Fibroblast of skin of right quadriceps (primary cell): ENCODE results near the gene FLNA.
"Not testable (repeated sequence)": the region's sequence is repeated elsewhere in the genome, so short reads cannot be mapped to it uniquely, and the experiment has no call there.

ENCODE experiments used
- DNase-seq: peaks from one replicate; pipeline ENCODE4 v3.0.0-alpha.2; 2013

The FLNA gene

DNA sequence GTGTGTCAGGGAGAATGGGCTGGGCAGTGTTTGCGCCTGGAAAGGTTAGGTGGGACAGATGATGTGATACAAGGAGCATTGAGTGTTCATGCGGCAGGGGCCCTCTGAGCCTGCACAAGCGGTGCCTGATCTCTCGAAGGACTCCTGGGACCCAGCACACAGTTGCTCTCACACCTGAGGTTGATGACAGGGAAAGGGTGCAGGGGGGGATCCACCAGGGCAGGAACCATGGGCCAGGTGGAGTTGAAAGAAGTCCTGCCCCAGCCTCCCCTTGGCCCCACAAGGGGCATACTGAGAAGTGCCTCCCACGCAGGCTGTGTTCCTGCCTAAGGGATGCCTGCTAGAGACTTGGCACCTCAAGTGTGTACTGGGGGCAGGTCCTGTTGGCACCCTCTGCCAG lies 45.8 kb downstream of the FLNA start:
- no peak for DNase-seq

GRCh38 chrX:154327038-154327820 lies 47.2 kb downstream of the FLNA start:
- DNase-seq, result peak; percentile 38

- DNase-seq, result no peak
Measured at GRCh38 chrX:154325541-154325940, 48.9 kb downstream of the FLNA start.

- no peak for DNase-seq
Measured at GRCh38 chrX:154323537-154323936, 50.9 kb downstream of the FLNA start.

DNA sequence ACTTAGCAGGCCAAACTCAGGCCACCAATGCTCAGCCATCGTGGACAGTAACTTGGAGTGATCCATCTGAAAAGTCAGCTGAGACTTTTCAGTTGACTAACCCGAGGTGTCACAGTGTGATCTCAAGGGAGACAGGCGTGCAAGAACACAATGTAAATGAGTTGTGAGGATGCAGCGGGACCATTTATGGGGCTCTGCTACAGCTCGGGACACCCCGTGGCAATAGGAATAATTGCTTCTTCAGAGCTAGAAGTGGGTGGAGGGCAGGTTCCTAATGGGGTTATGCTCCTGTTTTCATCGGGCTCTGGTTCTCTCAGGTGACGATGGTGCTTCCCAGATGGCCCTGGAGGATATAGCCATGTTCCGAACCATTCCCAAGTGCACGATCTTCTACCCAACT lies 51.5 kb downstream of the FLNA start:
- DNase-seq, result no peak

GRCh38 chrX:154321594-154321993 lies 52.8 kb downstream of the FLNA start:
- DNase-seq, result no peak

DNA sequence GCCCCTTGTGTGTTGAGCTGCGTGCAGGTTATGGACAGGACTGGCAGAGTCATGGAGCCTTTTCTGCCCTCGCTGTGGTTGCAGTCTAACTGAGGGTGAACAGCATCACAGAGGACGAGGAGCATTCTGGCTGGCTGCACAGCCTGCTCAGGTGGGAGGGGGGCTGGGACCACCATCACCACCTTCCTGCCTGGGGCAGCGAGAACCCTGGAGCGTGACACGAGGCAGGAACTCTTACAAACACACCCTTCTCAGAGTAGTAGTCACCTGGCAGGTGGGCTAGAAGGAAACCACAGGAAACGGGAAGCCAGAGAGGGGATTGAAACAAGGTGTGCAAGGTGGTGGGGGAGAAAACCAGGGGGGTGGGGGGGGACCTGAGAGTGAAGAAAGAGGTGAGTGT lies 53.3 kb downstream of the FLNA start:
- DNase-seq, result no peak

DNA sequence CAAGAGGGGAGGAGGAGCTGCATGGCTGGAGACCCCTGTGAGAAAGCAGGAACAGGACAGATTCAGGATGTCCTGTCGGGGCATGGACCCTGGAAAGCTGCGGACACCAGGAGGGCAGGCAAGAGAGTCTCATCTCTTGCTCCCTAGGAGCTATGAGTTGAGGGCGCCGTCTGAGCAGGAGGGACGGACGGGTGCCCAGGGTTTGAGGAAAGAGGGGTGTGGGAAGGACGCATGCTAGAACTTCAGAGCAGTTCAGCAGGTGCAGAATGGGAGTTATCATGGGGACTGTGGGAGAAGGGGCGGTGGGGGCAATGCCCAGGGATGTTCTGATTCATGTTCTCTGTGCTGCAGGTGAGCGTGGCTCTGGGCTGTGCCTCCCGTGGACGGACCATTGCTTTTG lies 54.0 kb downstream of the FLNA start:
- no peak for DNase-seq

- no peak for DNase-seq
Measured at GRCh38 chrX:154317391-154317995, 56.9 kb downstream of the FLNA start.

- DNase-seq, result no peak
Measured at GRCh38 chrX:154315416-154315815, 59.0 kb downstream of the FLNA start.

- no peak for DNase-seq
Measured at GRCh38 chrX:154313147-154313546, 61.3 kb downstream of the FLNA start.

DNA sequence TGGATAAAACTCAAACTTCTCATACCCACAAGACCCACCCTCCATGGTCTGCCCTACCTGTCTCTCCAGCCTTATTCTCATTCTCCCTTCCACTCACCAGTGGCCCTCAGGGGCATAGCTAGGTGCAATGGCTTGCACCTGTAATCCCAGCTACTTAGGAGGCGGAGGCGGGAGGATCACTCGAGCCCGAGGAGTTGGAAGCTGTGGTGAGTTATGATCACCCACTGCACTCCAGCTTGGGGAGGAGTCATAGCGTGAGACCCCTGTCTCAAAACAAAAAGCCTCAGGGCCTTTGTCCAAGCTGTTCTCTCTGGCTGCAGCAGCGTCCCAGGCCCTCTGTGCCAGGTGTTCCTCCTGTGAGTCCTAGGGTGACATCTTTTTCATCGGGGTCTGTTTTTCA lies 62.3 kb downstream of the FLNA start:
- DNase-seq, result no peak

DNA sequence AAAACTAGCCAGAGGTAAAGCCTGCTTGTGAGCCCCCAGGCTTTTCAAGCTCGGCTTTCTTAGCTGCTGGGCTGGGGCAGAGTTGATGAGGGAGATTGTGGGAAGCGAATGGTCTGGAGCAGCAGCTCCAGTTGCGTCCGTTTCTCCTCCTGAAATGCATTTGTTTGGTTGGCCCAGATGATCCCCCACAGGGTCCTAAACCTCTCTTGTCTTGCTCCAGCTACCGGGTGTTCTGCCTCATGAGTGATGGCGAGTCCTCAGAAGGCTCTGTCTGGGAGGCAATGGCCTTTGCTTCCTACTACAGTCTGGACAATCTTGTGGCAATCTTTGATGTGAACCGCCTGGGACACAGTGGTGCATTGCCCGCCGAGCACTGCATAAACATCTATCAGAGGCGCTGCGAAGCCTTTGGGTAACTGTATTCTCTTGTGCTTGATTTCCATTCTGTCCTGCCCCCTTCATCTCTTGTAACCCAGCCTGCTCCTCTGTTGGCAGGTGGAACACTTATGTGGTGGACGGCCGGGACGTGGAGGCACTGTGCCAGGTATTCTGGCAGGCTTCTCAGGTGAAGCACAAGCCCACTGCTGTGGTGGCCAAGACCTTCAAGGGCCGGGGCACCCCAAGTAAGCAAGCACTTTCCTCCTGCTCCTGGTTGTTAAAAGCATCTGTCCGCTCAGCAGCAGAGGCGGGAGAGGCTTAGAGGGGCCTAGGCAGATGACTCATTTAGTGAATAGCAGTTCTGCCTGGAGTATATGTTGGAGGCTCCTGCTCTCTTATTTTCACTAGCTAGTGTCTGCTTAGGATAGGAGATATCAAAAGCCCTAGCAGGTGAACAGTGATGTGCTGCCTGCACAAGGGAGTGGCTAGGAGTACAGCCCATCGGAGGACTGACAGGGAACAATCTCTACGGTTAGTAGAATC lies 63.6 kb downstream of the FLNA start:
- no peak for DNase-seq

GRCh38 chrX:154309041-154309775 lies 65.2 kb downstream of the FLNA start:
- DNase-seq, result no peak

- DNase-seq, result peak; percentile 22
Measured at GRCh38 chrX:154308108-154308946, 66.1 kb downstream of the FLNA start.

GRCh38 chrX:154307202-154307601 lies 67.2 kb downstream of the FLNA start:
- DNase-seq, result no peak

DNA sequence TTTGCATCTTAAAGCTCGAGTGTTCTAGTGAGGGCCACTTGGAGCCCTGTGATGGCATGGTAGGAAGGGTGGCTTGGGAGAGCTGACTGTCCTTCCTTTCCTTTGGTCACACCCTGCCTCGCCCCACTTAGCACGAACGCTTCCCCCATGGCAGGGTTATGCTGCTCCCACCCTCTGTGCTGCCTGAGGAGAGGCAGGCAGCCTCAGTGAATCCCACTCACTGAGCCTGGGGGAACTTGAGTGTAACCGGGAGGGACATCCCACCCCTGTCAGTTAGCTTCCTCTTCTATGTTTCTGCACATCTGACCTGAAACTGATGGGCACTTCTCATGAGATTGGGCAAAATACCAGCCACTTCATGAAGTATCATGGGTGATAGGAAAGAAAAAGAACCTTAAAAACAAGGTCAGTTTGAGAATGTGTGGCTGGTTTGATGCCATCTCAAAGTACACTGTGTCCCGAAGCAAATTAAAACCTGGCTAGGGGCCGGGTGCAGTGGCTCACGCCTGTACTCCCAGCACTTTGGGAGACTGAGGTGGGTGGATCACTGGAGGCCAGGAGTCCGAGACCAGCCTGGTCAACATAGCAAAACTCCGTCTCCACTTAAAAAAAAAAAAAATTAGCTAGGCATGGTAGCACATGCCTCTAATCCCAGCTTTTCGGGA lies 68.8 kb downstream of the FLNA start:
- DNase-seq, result no peak

- DNase-seq, result no peak
Measured at GRCh38 chrX:154304846-154305245, 69.6 kb downstream of the FLNA start.

GRCh38 chrX:154303476-154303875 lies 71.0 kb downstream of the FLNA start:
- no peak for DNase-seq

GRCh38 chrX:154302998-154303397 lies 71.4 kb downstream of the FLNA start:
- not testable (repeated sequence) for DNase-seq

DNA sequence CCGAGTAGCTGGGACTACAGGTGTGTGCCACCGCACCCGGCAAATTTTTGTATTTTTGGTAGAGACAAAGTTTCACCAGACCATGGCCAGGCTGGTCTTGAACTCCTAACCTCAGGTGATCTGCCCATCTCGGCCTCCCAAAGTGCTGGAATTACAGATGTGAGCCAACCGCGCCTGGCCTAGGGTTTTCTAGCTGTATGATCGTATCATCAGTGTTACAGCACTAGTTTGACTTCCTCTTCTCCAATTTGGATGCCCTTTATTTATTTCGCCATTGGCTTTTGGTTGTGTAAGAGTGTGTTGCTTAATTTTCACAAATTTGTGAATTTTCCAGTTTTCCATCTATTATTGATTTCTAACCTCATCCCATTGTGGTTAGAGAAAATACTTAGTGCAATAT lies 73.6 kb downstream of the FLNA start:
- no peak for DNase-seq
